Measurements from ENCODE around the gene CNTNAP2.
"Not testable (repeated sequence)": the region's sequence is repeated elsewhere in the genome, so short reads cannot be mapped to it uniquely, and the experiment has no call there.

Gene CNTNAP2

GRCh38 chr7:147598687-147599086 is 1482.1 kb downstream of the CNTNAP2 start:
- not testable (repeated sequence) for DNase-seq

- DNase-seq = no peak
Measured at GRCh38 chr7:147605323-147605722, 1488.7 kb downstream of the CNTNAP2 start.

GRCh38 chr7:147607157-147607800 is 1490.7 kb downstream of the CNTNAP2 start:
- no peak for DNase-seq

DNA sequence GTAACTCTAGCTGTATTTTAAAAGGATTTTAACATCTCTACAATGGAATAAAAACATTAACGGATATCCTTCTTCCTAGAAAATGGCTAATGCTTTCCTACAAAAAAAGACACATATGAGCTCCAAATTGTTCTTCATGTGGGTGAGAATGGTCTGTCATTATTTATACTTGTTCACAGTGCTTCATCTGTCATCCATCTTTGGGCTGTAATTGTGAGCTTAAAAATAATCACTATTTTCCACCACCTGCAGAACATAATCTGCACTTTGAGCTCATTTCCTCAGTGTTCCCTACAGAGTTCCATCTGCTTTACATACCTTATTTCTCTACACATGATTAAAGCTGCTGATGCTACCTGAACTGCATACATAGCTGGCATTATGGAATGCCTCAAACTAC is 1494.8 kb downstream of the CNTNAP2 start:
- DNase-seq = no peak

DNA sequence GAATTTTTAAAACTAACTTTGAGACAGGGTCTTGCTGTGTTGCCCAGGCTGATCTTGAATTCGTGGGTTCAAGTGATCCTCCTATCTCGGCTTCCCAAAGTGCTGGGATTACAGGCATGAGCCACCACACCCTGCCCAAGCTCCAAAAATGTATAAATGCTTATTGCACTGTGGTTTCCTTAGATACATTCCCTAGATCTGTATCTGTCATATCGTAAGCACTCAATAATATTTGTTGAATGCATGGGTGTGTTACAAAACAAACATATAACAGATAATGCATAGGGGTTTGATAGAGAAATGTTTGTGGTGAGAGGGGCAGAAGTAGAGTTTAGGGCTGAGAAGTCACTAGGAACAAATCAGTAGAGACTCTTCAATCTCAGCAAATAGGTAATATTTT is 1518.7 kb downstream of the CNTNAP2 start:
- DNase-seq = no peak

GRCh38 chr7:147636553-147636952 is 1520.0 kb downstream of the CNTNAP2 start:
- no peak for DNase-seq

GRCh38 chr7:147638566-147638965 is 1522.0 kb downstream of the CNTNAP2 start:
- no peak for DNase-seq

DNA sequence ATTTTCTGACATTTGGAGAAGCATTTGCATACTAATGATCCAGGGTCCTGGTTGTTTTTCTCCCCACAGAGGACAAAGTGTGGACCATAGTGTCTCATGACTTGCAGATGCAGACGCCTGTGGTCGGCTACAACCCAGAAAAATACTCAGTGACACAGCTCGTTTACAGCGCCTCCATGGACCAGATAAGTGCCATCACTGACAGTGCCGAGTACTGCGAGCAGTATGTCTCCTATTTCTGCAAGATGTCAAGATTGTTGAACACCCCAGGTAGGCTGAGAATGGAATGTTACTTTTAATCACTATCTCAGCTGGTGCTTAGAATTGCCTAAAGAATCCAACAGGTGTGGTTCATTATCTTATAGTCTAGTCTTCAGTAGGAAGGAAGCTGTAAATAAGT is 1522.4 kb downstream of the CNTNAP2 start:
- no peak for DNase-seq

- DNase-seq = no peak
Measured at GRCh38 chr7:147639751-147640150, 1523.2 kb downstream of the CNTNAP2 start.

DNA sequence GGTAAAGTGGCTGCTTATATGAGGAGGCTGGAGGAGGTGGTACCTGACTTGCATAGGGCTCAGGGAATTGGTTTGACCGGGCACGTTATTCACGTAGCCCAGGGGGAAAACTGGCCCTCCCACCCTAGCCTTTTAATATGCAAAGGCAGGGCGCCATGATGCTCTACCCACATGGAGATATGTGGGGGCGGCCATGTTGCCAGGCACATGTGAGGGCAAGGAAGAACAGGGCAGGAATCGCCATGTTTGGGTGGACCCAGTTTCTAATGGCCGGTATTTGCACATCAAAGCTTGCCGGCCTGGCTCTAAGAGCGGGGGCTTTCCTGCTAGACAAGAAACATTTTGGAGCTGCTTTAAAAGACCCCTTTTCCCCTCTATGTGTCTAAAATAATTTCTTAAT is 1524.2 kb downstream of the CNTNAP2 start:
- DNase-seq = no peak

DNA sequence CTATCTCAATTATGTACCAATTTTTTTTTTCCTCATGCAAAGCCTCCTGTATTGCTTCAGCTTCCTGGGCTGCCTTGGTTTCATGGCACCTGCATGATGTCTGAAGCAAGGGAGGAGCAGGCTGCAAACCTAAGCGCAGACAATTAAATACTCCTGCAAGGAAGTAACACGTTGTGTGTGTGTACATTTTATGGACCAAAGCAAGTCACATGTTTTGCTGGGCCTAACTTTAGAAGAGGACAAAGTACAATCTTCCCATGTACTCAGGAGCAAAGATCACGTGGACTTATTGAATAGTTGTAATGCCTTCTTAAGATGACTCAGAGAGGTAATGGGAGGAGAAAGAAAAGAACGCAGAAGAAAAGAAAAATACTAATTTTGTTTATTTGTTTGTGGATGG is 1530.0 kb downstream of the CNTNAP2 start:
- DNase-seq = no peak

DNA sequence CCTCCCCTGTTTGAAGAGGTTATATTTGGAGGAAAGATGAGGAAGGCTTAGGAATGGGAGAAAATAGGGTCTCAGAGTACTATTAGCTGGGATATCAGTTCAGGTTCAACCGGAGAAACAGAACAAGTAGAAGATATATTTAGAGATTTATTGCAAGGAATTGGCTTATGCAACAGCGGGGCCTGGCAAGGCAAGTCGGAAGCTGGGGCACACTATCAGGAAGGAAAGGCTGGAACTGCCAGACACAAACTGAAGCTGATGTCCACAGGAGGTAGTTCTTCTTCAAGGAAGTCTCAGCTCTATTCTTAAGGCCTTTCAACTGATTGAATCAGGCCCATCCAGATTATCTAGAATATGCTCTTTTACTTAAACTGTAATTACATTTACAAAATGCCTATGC is 1534.4 kb downstream of the CNTNAP2 start:
- DNase-seq = no peak

GRCh38 chr7:147651601-147652000 is 1535.0 kb downstream of the CNTNAP2 start:
- no peak for DNase-seq

GRCh38 chr7:147653456-147653855 is 1536.9 kb downstream of the CNTNAP2 start:
- DNase-seq = no peak

DNA sequence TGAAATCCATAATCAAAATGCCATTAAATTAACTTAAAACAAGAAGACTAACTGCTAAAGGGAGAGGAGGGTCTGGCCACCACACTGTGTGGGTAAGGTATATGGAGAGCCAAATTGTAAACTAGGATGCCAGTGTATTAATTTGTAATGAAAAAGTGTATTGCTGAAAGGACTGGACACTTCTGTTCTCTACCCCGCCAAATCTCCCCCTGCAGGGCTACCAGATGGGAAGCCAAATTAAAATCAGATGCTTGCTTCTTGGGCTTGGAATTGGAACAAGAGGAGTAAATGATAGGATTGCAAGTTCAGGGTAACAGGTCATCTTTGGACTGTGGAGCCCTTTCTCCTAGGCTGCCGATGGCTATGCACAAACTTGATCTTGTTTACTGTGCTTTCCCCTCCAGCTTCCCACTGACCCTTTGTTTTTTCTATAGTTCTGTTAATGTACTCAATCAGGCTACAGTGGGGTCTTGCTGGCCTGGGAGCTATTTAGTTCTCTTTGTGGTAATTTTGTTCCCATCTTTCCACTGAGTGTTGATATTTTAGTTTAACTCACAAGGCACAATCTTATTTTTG is 1541.9 kb downstream of the CNTNAP2 start:
- DNase-seq = no peak

GRCh38 chr7:147659036-147659995 is 1542.7 kb downstream of the CNTNAP2 start:
- no peak for DNase-seq

- no peak for DNase-seq
Measured at GRCh38 chr7:147664541-147664940, 1547.9 kb downstream of the CNTNAP2 start.

DNA sequence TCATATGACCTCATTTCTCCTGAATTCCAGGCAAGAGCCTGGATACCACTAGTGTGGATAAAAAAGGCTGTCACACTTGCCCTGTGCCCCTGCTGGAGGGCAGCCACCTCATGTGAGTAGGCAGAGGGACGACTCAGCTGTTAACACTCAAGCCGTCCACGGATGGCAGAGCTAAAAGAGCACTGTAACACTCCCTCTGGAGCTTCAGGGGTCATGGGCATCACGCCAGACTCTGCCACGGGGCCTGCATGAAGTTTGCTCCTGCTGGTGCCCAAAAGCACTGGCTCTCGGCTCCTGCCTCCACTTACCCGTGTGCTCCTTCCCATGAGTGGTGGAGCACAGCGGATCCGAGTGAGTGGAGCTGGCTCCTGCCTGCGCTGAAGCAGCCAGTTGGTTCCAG is 1554.2 kb downstream of the CNTNAP2 start:
- DNase-seq = no peak

- no peak for DNase-seq
Measured at GRCh38 chr7:147674705-147675104, 1558.1 kb downstream of the CNTNAP2 start.

DNA sequence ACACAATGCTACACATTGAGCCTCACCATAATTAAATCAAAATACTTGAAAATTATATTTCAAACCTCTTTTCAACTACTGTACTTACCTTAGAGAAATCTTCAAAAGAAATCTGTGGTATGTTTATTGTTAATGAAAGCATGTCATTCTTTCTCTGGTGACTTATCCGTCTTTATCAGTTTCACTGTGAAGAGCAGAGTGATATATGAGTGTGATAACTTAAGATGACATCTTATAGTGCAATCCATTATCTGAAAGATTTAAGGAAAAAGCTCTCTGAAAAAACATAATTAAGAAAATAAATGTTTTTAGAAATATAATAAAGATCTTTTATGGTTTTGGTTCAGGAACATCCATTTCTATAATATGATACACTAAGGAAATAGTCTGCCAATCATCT is 1562.3 kb downstream of the CNTNAP2 start:
- DNase-seq = no peak

- DNase-seq = no peak
Measured at GRCh38 chr7:147681530-147681929, 1564.9 kb downstream of the CNTNAP2 start.

GRCh38 chr7:147700702-147701101 is 1584.1 kb downstream of the CNTNAP2 start:
- no peak for DNase-seq

- no peak for DNase-seq
Measured at GRCh38 chr7:147707926-147708325, 1591.3 kb downstream of the CNTNAP2 start.

DNA sequence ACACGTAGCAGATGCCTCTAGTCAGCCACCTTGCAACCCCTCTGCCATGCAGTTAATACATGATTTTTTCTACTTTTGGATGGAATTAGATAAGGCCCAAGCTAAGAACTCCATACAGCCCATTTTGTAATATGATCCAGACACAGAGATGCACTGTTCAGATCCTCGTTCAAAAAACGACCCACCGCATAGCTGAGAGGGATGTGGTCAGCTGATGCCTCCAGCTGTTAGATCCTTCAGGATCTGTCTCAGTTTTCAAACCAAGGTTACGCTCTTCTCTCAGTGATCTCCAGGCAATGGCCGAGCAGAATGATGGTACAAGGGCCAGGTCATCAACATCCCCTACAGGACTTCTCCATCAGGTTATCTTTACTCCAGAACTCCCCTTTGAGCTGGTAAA is 1592.3 kb downstream of the CNTNAP2 start:
- no peak for DNase-seq

Measured in inflammatory macrophage treated with lipopolysaccharide for 4 hours (primary cell).